GM21619 (cell line): ENCODE measurements around the gene TBC1D22A.
"Not testable (repeated sequence)": the region's sequence is repeated elsewhere in the genome, so short reads cannot be mapped to it uniquely, and the experiment has no call there.

Experiments used
- ATAC-seq: cut with Tn5 transposase; IDR thresholded peaks from one replicate; pipeline ENCODE4 v1.9.1; 2021; ENCODE audit not compliant: unreplicated experiment

TBC1D22A gene

GRCh38 chr22:47107431-47107830, 345.0 kb downstream of the TBC1D22A start:
- no peak for ATAC-seq

- ATAC-seq = no peak
Measured at GRCh38 chr22:47110817-47111443, 348.5 kb downstream of the TBC1D22A start.

- no peak for ATAC-seq
Measured at GRCh38 chr22:47111626-47112581, 349.5 kb downstream of the TBC1D22A start.

- no peak for ATAC-seq
Measured at GRCh38 chr22:47112582-47112965, 350.1 kb downstream of the TBC1D22A start.

- ATAC-seq = no peak
Measured at GRCh38 chr22:47112994-47113852, 350.8 kb downstream of the TBC1D22A start.

GRCh38 chr22:47113853-47114415, 351.5 kb downstream of the TBC1D22A start:
- no peak for ATAC-seq

- no peak for ATAC-seq
Measured at GRCh38 chr22:47114813-47115517, 352.5 kb downstream of the TBC1D22A start.

- no peak for ATAC-seq
Measured at GRCh38 chr22:47115518-47115890, 353.1 kb downstream of the TBC1D22A start.

- ATAC-seq = no peak
Measured at GRCh38 chr22:47115921-47116320, 353.5 kb downstream of the TBC1D22A start.

- ATAC-seq = no peak
Measured at GRCh38 chr22:47116426-47117341, 354.2 kb downstream of the TBC1D22A start.

GRCh38 chr22:47117442-47117841, 355.0 kb downstream of the TBC1D22A start:
- not testable (repeated sequence) for ATAC-seq

- no peak for ATAC-seq
Measured at GRCh38 chr22:47119181-47119580, 356.7 kb downstream of the TBC1D22A start.

GRCh38 chr22:47120399-47120798, 357.9 kb downstream of the TBC1D22A start:
- no peak for ATAC-seq

- ATAC-seq = no peak
Measured at GRCh38 chr22:47121791-47122190, 359.3 kb downstream of the TBC1D22A start.

- ATAC-seq = no peak
Measured at GRCh38 chr22:47122441-47123000, 360.1 kb downstream of the TBC1D22A start.

GRCh38 chr22:47123006-47123826, 360.8 kb downstream of the TBC1D22A start:
- no peak for ATAC-seq

GRCh38 chr22:47123827-47124442, 361.5 kb downstream of the TBC1D22A start:
- ATAC-seq = no peak

GRCh38 chr22:47124451-47124881, 362.0 kb downstream of the TBC1D22A start:
- ATAC-seq = no peak
